Pancreas (tissue), 10 donors: ENCODE results near the gene FAT2. TPM values are rescaled to one million over a fixed set of nuclear protein-coding genes. Genes with fewer than 3 reads are reported as not detected.

ENCODE experiments used
- ATAC-seq, 4 donors: fragments of 200-7000 bp; cut with Tn5 transposase; one replicate each; pipeline versions ENCODE4 v1.8.0 to v1.9.1; 2020; ENCODE audit warnings: mild to moderate bottlenecking in 4 of 4, moderate library complexity in 4 of 4
- DNase-seq, 6 donors: peaks; one replicate each; pipeline ENCODE4 v3.0.0-alpha.2; 2020
- FAIRE-seq: peaks from 2 replicates; lab custom pipeline; 2012; peaks lifted over from hg19 to GRCh38; lab: Jason Lieb, UNC
- H3K27ac ChIP-seq, 4 donors: fragments of 200-600 bp; sonication (generic); 1 replicate in 3 of 4; 2 replicates in 1 of 4; pipeline versions ENCODE4 v1.5.0 to v1.8.0; 2020
- H3K27me3 ChIP-seq, 4 donors: fragments of 200-600 bp; one replicate each; pipeline ENCODE4 v1.8.0; 2021
- H3K36me3 ChIP-seq, 3 donors: fragments of 200-600 bp; sonication (generic) in 1 of 3; one replicate each; pipeline versions ENCODE4 v1.5.0 to v1.8.0; 2020 to 2021
- H3K4me1 ChIP-seq, 3 donors: fragments of 200-600 bp; one replicate each; pipeline ENCODE4 v1.8.0; 2021
- H3K4me3 ChIP-seq, 4 donors: fragments of 200-600 bp; sonication (generic) in 2 of 4; one replicate each; pipeline versions ENCODE4 v1.5.0 to v1.8.0; 2020 to 2021
- H3K9me3 ChIP-seq, 4 donors: fragments of 200-600 bp; one replicate each; pipeline ENCODE4 v1.8.0; 2021
- CTCF ChIP-seq, 4 donors: fragments of 200-600 bp; sonication (generic) in 3 of 4; IDR thresholded peaks; one replicate each; pipeline versions ENCODE4 v1.5.0 to v1.8.0; 2021; ENCODE audit warnings: antibody characterized with exemption in 4 of 4
- WGBS, 2 donors: extraction: QIAGEN DNeasy Blood & Tissue Kit; methylation state at CpG; one replicate each; pipeline ENCODE4 v1.1.7; 2013; 5-methylcytosine and 5-hydroxymethylcytosine counted together
- intact Hi-C, 3 donors: fragments of 100-400 bp; cut with DNase I; formaldehyde crosslinking; loops; one replicate each; pipeline versions ENCODE4 v1.11.1 to v1.14.2; 2022
- polyA plus RNA-seq, 2 donors: library from polyadenylated mRNA; stranded (reverse); fragments of 200-250 nt; gene quantifications; one replicate each; pipeline ENCODE4 v1.2.3, GENCODE V29; 2013
- total RNA-seq, 6 donors: library from RNA; stranded (reverse); fragmentation: NEBNext Ultra II Directional in 4 of 6; extraction: Animal tissue kit (Norgen Biotek cat#: 25700) in 4 of 6; gene quantifications; one replicate each; pipeline versions ENCODE4 v1.2.1 to v1.2.4, GENCODE V29; 2021 to 2023
- donor health status: healthy with polysubstance abuse.
- donor health status: DM: no; HTN: no; CAD: no; lungs with moderate emphysema.
- donor health status: DM: no; HTN: no; CAD: no.
- donor health status: control.
- donor health status: control.
- donor health status: Bipolar disorder and iron deficiency.
- donor health status: DM: yes; HTN: yes; CAD: no.
- donor health status: DM: no; HTN: no; CAD: no.
- donor health status: DM: no; HTN: no; CAD: no.
- donor health status: DM: yes; HTN: yes; CAD: no.

The FAT2 gene
- total and polyA plus RNA-seq, 8 donors = under 0.01 to 0.06 (median 0.03) TPM; not detected in 4

GRCh38 chr5:151607304-151607703 lies 16.2 kb upstream of the FAT2 start:
- no peak for FAIRE-seq
- Histone ChIP-seq H3K4me1 (no peaks in the 10 kb centered on the region), H3K27me3 (peaks cover 0 to 3% (median 0%) of the 10 kb centered on the region in 4 donors), H3K36me3 (no peaks in the 10 kb centered on the region), H3K4me3 (no peak overlapping the region), H3K27ac (no peak overlapping the region), H3K9me3 (no peaks in the 10 kb centered on the region)
- ATAC-seq = no peak
- no peak for DNase-seq
- 85 to 93% methylated on average over 3 of the region's 3 CpGs for WGBS, 2 donors
- intact Hi-C loops = no loop called here
- TF ChIP-seq CTCF (IDR thresholded peaks at IDR 0.05) = no peak

DNA sequence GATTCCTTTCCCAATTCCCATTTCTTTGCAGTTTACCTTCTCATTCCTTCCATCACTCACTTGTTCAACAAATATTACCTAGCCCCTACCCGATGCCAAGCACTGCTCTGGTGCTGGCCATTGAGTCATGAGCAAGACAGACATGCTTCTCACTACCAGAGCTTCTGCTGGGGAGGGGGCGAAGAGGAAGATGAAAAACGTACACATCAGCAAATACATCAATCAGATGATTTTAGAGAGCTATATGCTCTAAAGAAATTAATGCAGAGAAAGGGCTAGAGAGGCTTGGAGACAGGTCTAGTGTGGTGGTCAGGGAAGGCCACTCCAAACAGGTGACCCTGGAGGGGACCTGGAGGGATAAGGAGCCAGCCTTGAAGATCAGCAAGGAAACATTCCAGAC lies 14.4 kb upstream of the FAT2 start:
- FAIRE-seq (no peak), ATAC-seq (no peak), DNase-seq (no peak)
- peaks cover 0 to 3% (median 0%) of the 10 kb centered on the region in 4 donors for H3K27me3 ChIP-seq
- H3K4me1 ChIP-seq = no peaks in the 10 kb centered on the region
- H3K27ac ChIP-seq = no peak overlapping the region
- H3K4me3 ChIP-seq = no peak overlapping the region
- WGBS, 2 donors = 49 to 62% methylated on average over 3 of the region's 3 CpGs
- intact Hi-C loops = no loop called here
- TF ChIP-seq CTCF (IDR thresholded peaks at IDR 0.05) = no peak
- H3K9me3 ChIP-seq = no peaks in the 10 kb centered on the region
- H3K36me3 ChIP-seq = no peaks in the 10 kb centered on the region

DNA sequence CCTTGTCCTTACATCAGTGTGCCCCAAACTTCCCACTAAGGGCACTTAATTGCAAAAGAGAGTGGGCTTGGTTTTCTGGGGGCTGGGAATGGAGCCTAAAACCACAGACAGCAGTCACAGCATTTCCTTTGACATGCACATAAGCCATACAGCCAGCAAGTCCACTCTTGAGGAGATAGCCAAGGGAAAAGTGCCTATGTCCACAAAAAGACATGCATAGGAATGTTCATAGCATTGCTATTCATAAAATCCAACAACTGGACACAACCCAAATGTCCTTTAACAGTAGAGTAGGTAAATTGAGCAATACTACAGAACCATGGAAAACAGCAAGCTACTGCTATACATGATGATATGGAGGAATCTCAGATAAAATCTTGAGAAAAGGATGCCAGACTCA lies 11.7 kb upstream of the FAT2 start:
- ATAC-seq (no peak), DNase-seq (no peak), FAIRE-seq (no peak)
- Histone ChIP-seq H3K36me3 (no peaks in the 10 kb centered on the region), H3K4me3 (no peak overlapping the region), H3K27ac (no peak overlapping the region), H3K9me3 (no peaks in the 10 kb centered on the region), H3K27me3 (peaks cover 0 to 3% (median 0%) of the 10 kb centered on the region in 4 donors), H3K4me1 (no peaks in the 10 kb centered on the region)
- TF ChIP-seq CTCF (IDR thresholded peaks at IDR 0.05) = no peak
- intact Hi-C loops = no loop called here

GRCh38 chr5:151601391-151601790 lies 10.3 kb upstream of the FAT2 start:
- 80 to 90% methylated on average over 4 of the region's 4 CpGs for WGBS, 2 donors
- Histone ChIP-seq H3K27ac (no peak overlapping the region), H3K27me3 (peaks cover 0 to 3% (median 0%) of the 10 kb centered on the region in 4 donors), H3K4me3 (no peak overlapping the region), H3K9me3 (no peaks in the 10 kb centered on the region), H3K4me1 (no peaks in the 10 kb centered on the region), H3K36me3 (no peaks in the 10 kb centered on the region)
- no peak for TF ChIP-seq CTCF (IDR thresholded peaks at IDR 0.05)
- no peak for FAIRE-seq
- DNase-seq = no peak
- intact Hi-C loops = no loop called here
- no peak for ATAC-seq

- ATAC-seq (no peak), DNase-seq (no peak), FAIRE-seq (no peak)
- no peak for TF ChIP-seq CTCF (IDR thresholded peaks at IDR 0.05)
- H3K27me3 ChIP-seq = peaks cover 0 to 3% (median 0%) of the 10 kb centered on the region in 4 donors
- no peaks in the 10 kb centered on the region for H3K36me3 ChIP-seq
- no peaks in the 10 kb centered on the region for H3K9me3 ChIP-seq
- intact Hi-C loops = no loop called here
- H3K4me1 ChIP-seq = no peaks in the 10 kb centered on the region
- WGBS, 2 donors = 84 to 86% methylated on average over 3 of the region's 3 CpGs
- H3K4me3 ChIP-seq = no peak overlapping the region
- no peak overlapping the region for H3K27ac ChIP-seq
These were observed 9.0 kb upstream of the FAT2 start for GRCh38 chr5:151600069-151600665.
